Left ventricle myocardium inferior (tissue), 1 donor: ENCODE data around the gene GFOD2. TPM values are rescaled to one million over a fixed set of nuclear protein-coding genes. Genes with fewer than 3 reads are reported as not detected.

ENCODE experiments used
- DNase-seq: peaks from one replicate; pipeline ENCODE4 v3.0.0-alpha.2; 2020
- H3K27ac ChIP-seq: fragments of 200-600 bp; replicated peaks from 2 replicates; pipeline ENCODE4 v1.8.0; 2021
- H3K27me3 ChIP-seq: fragments of 200-600 bp; 2 replicates; pipeline ENCODE4 v1.8.0; 2021; ENCODE audit warnings: low read depth
- H3K36me3 ChIP-seq: fragments of 200-600 bp; 2 replicates; pipeline ENCODE4 v1.8.0; 2021
- H3K4me1 ChIP-seq: fragments of 200-600 bp; 2 replicates; pipeline ENCODE4 v1.8.0; 2021
- H3K4me3 ChIP-seq: fragments of 200-600 bp; 2 replicates; pipeline ENCODE4 v1.8.0; 2021; ENCODE audit warnings: mild to moderate bottlenecking, moderate library complexity
- H3K9me3 ChIP-seq: fragments of 200-600 bp; replicated peaks from 2 replicates; pipeline ENCODE4 v1.8.0; 2021
- intact Hi-C: fragments of 100-400 bp; cut with micrococcal nuclease; formaldehyde crosslinking; loops from one replicate; pipeline ENCODE4 v1.11.0; 2022
- total RNA-seq: library from RNA; stranded (reverse); fragmentation: NEBNext Ultra II Directional; extraction: Animal tissue kit (Norgen Biotek cat#: 25700); gene quantifications from one replicate; pipeline ENCODE4 v1.2.1, GENCODE V29; 2021
- TF ChIP-seq, protein P1 (sequence below): fragments of 200-600 bp; IDR thresholded peaks from 2 replicates; pipeline ENCODE4 v1.8.0; 2021; ENCODE audit warnings: antibody characterized with exemption, mild to moderate bottlenecking, borderline replicate concordance
- donor health status: DM: no; HTN: yes; CAD: no; lungs with severe emphysema.

The GFOD2 gene
- total RNA-seq, 1 donor from 2014 or later, result 11.1 TPM

DNA sequence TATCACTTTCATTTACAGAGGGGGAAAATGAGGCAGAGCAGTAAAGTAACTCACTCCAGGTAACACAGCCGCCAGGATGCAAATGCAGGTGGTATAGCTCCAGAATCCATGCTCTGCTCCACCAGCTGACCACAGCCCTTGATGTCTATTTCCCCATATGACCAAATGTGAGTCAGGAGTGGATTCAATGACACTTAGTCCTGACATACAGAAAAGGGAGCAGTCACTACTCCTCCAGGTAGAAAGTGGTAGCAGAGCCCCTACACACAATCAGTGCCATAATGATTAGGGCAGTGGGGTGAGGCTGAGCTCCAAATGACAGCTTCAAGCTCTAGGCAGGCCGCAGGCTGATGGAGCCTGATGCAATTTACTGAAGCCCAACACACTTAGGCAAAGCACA is 43.3 kb upstream of the GFOD2 start:
- Histone ChIP-seq H3K27me3 (no peaks in the 10 kb centered on the region), H3K4me1 (peaks cover 23% of the 10 kb centered on the region), H3K27ac (no peak overlapping the region), H3K36me3 (peaks cover 17% of the 10 kb centered on the region), H3K4me3 (no peak overlapping the region), H3K9me3 (no peaks in the 10 kb centered on the region)
- DNase-seq, result no peak
- TF ChIP-seq, protein P1, sequence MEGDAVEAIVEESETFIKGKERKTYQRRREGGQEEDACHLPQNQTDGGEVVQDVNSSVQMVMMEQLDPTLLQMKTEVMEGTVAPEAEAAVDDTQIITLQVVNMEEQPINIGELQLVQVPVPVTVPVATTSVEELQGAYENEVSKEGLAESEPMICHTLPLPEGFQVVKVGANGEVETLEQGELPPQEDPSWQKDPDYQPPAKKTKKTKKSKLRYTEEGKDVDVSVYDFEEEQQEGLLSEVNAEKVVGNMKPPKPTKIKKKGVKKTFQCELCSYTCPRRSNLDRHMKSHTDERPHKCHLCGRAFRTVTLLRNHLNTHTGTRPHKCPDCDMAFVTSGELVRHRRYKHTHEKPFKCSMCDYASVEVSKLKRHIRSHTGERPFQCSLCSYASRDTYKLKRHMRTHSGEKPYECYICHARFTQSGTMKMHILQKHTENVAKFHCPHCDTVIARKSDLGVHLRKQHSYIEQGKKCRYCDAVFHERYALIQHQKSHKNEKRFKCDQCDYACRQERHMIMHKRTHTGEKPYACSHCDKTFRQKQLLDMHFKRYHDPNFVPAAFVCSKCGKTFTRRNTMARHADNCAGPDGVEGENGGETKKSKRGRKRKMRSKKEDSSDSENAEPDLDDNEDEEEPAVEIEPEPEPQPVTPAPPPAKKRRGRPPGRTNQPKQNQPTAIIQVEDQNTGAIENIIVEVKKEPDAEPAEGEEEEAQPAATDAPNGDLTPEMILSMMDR, result no peak
- intact Hi-C loops, result no loop called here

DNA sequence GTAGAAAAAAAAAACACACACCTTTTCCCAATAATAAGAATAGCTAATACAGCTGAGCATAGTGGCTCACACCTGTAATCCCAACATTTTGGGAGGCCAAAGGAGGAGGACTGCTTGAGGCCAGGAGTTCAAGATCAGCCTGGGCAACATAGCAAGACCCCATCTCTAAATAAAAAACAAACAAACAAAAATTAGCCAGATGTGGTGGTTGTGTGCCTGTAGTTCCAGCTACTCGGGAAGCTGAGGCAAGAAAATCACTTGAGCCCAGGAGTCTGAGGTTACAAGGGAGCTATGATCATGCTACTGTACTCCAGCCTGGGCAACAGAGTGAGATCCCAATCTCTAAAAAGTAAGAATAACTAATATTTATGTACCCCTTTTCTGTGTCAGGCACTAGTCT is 42.8 kb upstream of the GFOD2 start:
- H3K27me3 ChIP-seq, result no peaks in the 10 kb centered on the region
- no peak overlapping the region for H3K4me3 ChIP-seq
- TF ChIP-seq, protein P1, result no peak
- H3K9me3 ChIP-seq, result no peaks in the 10 kb centered on the region
- H3K27ac ChIP-seq, result no peak overlapping the region
- peaks cover 18% of the 10 kb centered on the region for H3K4me1 ChIP-seq
- intact Hi-C loops, result no loop called here
- H3K36me3 ChIP-seq, result peaks cover 19% of the 10 kb centered on the region
- no peak for DNase-seq

DNA sequence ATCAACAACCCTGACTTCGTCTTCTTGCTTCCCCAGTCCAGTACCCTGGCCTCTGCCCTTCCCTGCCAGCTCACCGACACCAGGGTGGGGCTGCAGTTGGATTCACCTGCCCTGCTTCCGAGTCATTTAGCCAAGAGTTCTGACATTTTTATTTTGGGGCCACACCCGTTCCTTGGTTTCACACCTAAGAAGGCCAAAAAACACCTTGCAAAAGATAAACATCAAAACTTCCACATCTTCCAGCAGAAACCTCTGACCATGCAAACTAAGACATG is 41.8 kb upstream of the GFOD2 start:
- Histone ChIP-seq H3K27me3 (no peaks in the 10 kb centered on the region), H3K27ac (no peak overlapping the region), H3K36me3 (peaks cover 19% of the 10 kb centered on the region), H3K4me1 (peaks cover 18% of the 10 kb centered on the region), H3K4me3 (no peak overlapping the region), H3K9me3 (no peaks in the 10 kb centered on the region)
- DNase-seq, result no peak
- TF ChIP-seq, protein P1, result no peak
- intact Hi-C loops, result no loop called here

DNA sequence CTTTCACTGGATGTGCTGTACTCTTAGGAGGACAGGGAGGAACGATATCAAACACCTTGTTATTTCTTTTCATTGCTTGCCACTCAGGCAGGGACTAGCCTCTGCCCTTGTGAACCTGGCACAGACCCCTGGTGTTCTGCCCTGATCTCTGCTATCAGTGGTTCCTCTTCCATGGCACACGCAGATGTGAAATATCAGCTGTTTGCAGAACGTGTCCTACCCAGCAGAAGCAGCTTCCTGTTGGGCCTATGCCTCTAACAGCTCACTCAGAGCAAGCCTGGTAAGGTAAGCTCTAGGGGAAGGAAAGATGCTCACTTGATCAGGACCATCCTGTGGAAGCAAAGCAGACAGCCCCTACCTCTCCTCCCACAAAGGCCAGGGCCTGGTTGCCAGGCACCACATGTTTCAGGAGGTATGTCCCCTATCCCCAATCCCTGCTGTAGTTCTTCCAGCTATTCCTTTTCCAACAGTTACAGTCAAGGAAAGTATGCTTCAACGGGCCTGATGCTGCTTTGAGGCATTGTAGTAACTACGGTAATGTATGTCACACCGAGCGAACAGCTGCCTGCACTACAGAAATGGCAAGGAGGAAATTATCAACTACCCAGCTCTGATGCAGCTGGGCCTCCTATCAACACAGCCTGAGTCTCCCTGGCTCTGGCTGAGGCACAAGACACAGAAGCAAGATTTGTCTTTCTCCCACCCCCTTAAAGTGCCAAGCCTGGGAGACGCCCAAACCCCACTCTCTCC is 41.3 kb upstream of the GFOD2 start:
- peaks cover 18% of the 10 kb centered on the region for H3K4me1 ChIP-seq
- no peak overlapping the region for H3K4me3 ChIP-seq
- no peaks in the 10 kb centered on the region for H3K9me3 ChIP-seq
- H3K27me3 ChIP-seq, result no peaks in the 10 kb centered on the region
- DNase-seq, result no peak
- intact Hi-C loops, result no loop called here
- TF ChIP-seq, protein P1, result no peak
- H3K27ac ChIP-seq, result no peak overlapping the region
- H3K36me3 ChIP-seq, result peaks cover 19% of the 10 kb centered on the region

DNA sequence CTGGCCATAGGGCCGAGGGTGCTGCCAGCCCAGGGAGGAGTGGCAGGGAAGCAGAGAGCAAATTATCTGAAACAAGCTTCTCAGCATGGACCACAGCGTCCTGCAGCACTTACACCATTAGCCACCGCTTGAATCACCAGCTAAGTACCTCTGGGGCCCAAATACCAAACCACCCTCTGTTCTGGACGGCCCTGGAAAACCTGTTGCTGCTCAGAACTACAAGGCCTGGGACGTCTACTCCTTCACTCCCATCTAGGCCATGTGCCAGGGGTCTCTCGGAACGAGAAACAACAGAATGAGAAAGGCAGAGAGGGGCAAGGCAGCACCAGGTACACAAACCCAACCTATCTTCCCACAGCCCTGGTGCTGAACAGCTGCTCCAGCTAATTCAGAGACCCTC is 39.9 kb upstream of the GFOD2 start:
- Histone ChIP-seq H3K9me3 (no peaks in the 10 kb centered on the region), H3K36me3 (peaks cover 25% of the 10 kb centered on the region), H3K27ac (no peak overlapping the region), H3K4me1 (peaks cover 18% of the 10 kb centered on the region), H3K4me3 (no peak overlapping the region), H3K27me3 (no peaks in the 10 kb centered on the region)
- intact Hi-C loops, result no loop called here
- TF ChIP-seq, protein P1, result no peak
- DNase-seq, result no peak
